ENCODE results near the gene KLHL17. TPM values are rescaled to one million over a fixed set of nuclear protein-coding genes. Genes with fewer than 3 reads are reported as not detected.

The KLHL17 gene
- total RNA-seq, 2 donors from 2014 or later: 4.2 to 15.3 TPM

- Histone ChIP-seq H3K36me3 (peaks cover 13% of the 10 kb centered on the region), H3K9me3 (no peaks in the 10 kb centered on the region), H3K27me3 (replicated peaks; ENCODE audit: insufficient read depth) (peaks cover 6% of the 10 kb centered on the region), H3K4me1 (ENCODE audit: control insufficient read depth in 1 of 2, low read depth in 2 of 2) (peaks cover 22 to 34% of the 10 kb centered on the region in 2 donors), H3K4me3 (peak overlapping the region; percentile 66), H3K27ac (peak overlapping the region in 1 of 2 donors; percentile 36)
- TF ChIP-seq CTCF (IDR thresholded peaks at IDR 0.05): no peak
- no peak for ATAC-seq (ENCODE audit: insufficient number of reproducible peaks, low FRiP score, low read depth)
- DNase-seq (ENCODE audit: low spot score): no peak
Observed at GRCh38 chr1:941588-942383, 18.6 kb upstream of the KLHL17 start.

GRCh38 chr1:942411-942821 is 18.0 kb upstream of the KLHL17 start:
- DNase-seq (ENCODE audit: low spot score): no peak
- Histone ChIP-seq H3K4me1 (ENCODE audit: control insufficient read depth in 1 of 2, low read depth in 2 of 2) (peaks cover 22 to 34% of the 10 kb centered on the region in 2 donors), H3K36me3 (peaks cover 18% of the 10 kb centered on the region), H3K27ac (no peak overlapping the region), H3K9me3 (no peaks in the 10 kb centered on the region), H3K27me3 (replicated peaks; ENCODE audit: insufficient read depth) (peaks cover 6% of the 10 kb centered on the region), H3K4me3 (peak overlapping the region; percentile 66)
- ATAC-seq (ENCODE audit: insufficient number of reproducible peaks, low FRiP score, low read depth): no peak
- no peak for TF ChIP-seq CTCF (IDR thresholded peaks at IDR 0.05)

GRCh38 chr1:942864-943533 is 17.4 kb upstream of the KLHL17 start:
- no peaks in the 10 kb centered on the region for H3K9me3 ChIP-seq
- peaks cover 22 to 34% of the 10 kb centered on the region in 2 donors for H3K4me1 ChIP-seq (ENCODE audit: control insufficient read depth in 1 of 2, low read depth in 2 of 2)
- H3K4me3 ChIP-seq: peak overlapping the region; percentile 66
- H3K36me3 ChIP-seq: peaks cover 24% of the 10 kb centered on the region
- ATAC-seq (ENCODE audit: insufficient number of reproducible peaks, low FRiP score, low read depth) (no peak), DNase-seq (ENCODE audit: low spot score) (no peak)
- no peak for TF ChIP-seq CTCF (IDR thresholded peaks at IDR 0.05)
- H3K27me3 ChIP-seq (replicated peaks; ENCODE audit: insufficient read depth): peaks cover 6% of the 10 kb centered on the region
- no peak overlapping the region for H3K27ac ChIP-seq

GRCh38 chr1:943545-944340 is 16.6 kb upstream of the KLHL17 start:
- no peaks in the 10 kb centered on the region for H3K9me3 ChIP-seq
- H3K27me3 ChIP-seq (replicated peaks; ENCODE audit: insufficient read depth): peaks cover 6% of the 10 kb centered on the region
- ATAC-seq (ENCODE audit: insufficient number of reproducible peaks, low FRiP score, low read depth): no peak
- no peak for DNase-seq (ENCODE audit: low spot score)
- no peak for TF ChIP-seq CTCF (IDR thresholded peaks at IDR 0.05)
- H3K27ac ChIP-seq: no peak overlapping the region
- no peak overlapping the region for H3K4me3 ChIP-seq
- peaks cover 22 to 34% of the 10 kb centered on the region in 2 donors for H3K4me1 ChIP-seq (ENCODE audit: control insufficient read depth in 1 of 2, low read depth in 2 of 2)
- H3K36me3 ChIP-seq: peaks cover 30% of the 10 kb centered on the region
